GM19438 (cell line): Measurements from ENCODE around the gene LBP.
"Not testable (repeated sequence)": the region's sequence is repeated elsewhere in the genome, so short reads cannot be mapped to it uniquely, and the experiment has no call there.

ENCODE experiments used
- ATAC-seq: cut with Tn5 transposase; IDR thresholded peaks from one replicate; pipeline ENCODE4 v1.9.1; 2021; ENCODE audit warnings: low read depth; ENCODE audit not compliant: unreplicated experiment

LBP gene

GRCh38 chr20:38346247-38346651, at the start of gene LBP:
Gene LBP, plus strand, starts transcription at chr20:38346482. Its CDS starts 35 bp downstream, at chr20:38346517.
- ATAC-seq, result no peak

- ATAC-seq, result no peak
These were observed 48.2 kb upstream of the LBP start for GRCh38 chr20:38297916-38298674.

- ATAC-seq, result no peak
These were observed 47.5 kb upstream of the LBP start for GRCh38 chr20:38298768-38299288.

DNA sequence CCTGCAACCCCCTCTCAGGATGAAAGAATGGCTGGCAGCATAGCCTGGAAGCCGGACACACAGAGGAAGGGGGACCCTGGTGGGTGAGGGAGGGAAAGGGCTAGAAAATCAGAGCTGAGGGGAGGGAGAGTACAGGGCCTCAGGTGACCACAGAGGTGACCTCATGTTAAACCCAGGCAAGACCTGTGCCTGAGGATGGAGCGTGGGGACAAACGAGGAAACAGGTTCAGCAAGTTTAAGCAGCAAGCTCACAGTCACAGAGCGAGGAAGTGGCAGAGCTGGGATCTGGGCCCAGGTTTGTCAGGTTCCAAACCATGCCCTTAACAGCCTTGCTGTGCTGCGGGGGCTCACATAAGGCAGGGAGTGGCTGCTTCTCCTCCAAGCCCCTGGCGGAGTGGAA, 46.3 kb upstream of the LBP start:
- no peak for ATAC-seq

- ATAC-seq, result no peak
These were observed 45.8 kb upstream of the LBP start for GRCh38 chr20:38300438-38300837.

- no peak for ATAC-seq
These were observed 45.0 kb upstream of the LBP start for GRCh38 chr20:38301309-38301708.

- ATAC-seq, result no peak
These were observed 43.5 kb upstream of the LBP start for GRCh38 chr20:38302786-38303185.

GRCh38 chr20:38303908-38304379, 42.3 kb upstream of the LBP start, which contains the start of gene BPI:
Gene BPI, plus strand, starts transcription at chr20:38304156. Its CDS starts 68 bp downstream, at chr20:38304224.
- ATAC-seq, result no peak

DNA sequence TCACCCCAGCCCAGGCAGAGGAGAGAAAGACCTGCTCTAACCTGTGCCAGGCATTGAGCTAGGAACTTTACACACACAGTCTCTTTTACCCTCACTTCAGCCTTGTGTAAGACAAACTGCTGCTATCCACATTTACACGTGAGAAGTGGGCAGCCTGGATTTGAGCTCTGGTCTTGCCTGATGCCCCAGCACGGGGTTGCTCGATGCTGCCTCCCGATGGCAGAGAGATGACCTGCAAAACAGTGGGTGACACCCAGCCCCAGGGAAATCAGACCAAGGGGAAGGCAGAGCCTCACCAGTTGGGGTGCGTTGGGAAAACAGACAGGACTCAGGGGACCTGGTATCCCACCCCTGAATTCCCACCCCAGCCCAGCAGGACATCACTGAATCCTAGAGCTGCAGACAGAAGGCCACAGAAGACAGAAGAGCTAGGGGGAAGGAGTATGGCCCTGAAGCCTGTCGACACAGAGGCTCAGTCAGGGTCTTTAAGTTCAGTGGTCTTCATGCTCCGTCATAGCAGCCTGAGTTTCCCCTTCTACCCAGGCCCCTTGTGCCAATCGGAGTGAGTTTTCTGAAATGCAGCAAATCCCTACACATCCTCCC, 41.3 kb upstream of the LBP start:
- ATAC-seq, result no peak

GRCh38 chr20:38305541-38305940, 40.7 kb upstream of the LBP start:
- no peak for ATAC-seq

GRCh38 chr20:38306379-38306778, 39.9 kb upstream of the LBP start:
- ATAC-seq, result no peak

DNA sequence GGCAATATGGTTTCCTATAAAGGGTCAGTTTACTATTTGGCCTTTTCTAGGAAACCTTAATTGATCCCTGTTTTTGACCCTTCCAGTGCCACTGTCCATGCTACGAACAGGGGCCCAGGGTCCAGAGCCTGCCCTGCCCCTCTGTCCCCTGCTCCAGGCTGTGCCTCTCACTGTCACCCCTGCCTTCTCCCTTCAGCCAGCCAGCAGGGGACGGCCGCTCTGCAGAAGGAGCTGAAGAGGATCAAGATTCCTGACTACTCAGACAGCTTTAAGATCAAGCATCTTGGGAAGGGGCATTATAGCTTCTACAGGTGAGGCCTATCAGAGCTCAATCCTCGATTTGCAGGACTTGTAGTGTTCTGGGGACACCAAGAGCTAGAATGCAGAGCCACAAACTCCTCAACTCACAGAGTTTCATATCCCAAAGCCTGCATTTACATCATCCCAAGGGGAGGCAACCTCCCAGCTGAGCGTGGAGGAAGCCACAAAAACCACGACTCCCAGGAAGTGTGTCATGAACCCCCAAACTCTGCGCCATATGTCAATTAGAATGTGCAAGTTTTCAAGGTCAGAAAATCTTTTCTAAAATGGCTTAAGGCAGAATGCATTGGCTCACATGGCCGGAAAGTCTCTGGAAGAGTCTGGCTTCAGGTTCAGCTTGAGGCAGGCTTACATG, 38.8 kb upstream of the LBP start:
- no peak for ATAC-seq

- ATAC-seq, result no peak
These were observed 38.2 kb upstream of the LBP start for GRCh38 chr20:38308047-38308438.

- ATAC-seq, result no peak
These were observed 37.8 kb upstream of the LBP start for GRCh38 chr20:38308447-38308846.

- ATAC-seq, result no peak
These were observed 35.2 kb upstream of the LBP start for GRCh38 chr20:38311091-38311490.

DNA sequence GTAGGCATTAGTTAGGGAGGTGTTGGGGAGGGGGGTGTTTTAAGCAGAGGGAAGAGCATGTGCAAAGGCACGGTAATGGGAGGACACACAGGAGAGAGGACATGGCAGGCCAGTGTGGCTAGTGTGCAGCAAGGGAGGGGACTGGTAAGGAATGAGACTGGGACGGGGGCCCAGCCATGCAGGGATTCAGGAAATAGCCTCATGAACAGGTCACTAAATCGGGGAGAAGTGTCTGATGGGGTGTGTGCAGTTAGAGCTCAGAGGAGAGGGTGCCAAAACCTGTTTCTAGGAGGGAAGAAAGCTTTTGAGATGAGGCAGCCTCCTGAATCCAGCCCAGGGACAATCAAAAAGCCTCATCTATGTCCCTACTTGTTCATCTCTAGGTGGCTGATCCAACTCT, 34.8 kb upstream of the LBP start:
- no peak for ATAC-seq

GRCh38 chr20:38313676-38314075, 32.6 kb upstream of the LBP start:
- no peak for ATAC-seq

DNA sequence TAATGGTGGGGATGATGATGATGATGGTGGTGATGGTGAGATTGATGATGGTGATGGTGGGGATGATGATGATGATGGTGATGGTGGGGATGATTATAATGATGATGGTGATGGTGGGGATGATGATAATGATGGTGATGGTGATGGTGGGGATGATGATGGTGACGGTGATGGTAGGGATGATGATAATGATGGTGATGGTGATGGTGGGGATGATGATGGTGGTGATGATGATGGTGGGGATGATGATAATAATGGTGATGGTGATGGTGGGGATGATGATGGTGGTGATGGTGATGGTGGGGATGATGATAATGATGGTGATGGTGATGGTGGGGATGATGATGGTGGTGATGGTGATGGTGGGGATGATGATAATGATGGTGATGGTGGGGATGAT, 31.9 kb upstream of the LBP start:
- ATAC-seq, result not testable (repeated sequence)

DNA sequence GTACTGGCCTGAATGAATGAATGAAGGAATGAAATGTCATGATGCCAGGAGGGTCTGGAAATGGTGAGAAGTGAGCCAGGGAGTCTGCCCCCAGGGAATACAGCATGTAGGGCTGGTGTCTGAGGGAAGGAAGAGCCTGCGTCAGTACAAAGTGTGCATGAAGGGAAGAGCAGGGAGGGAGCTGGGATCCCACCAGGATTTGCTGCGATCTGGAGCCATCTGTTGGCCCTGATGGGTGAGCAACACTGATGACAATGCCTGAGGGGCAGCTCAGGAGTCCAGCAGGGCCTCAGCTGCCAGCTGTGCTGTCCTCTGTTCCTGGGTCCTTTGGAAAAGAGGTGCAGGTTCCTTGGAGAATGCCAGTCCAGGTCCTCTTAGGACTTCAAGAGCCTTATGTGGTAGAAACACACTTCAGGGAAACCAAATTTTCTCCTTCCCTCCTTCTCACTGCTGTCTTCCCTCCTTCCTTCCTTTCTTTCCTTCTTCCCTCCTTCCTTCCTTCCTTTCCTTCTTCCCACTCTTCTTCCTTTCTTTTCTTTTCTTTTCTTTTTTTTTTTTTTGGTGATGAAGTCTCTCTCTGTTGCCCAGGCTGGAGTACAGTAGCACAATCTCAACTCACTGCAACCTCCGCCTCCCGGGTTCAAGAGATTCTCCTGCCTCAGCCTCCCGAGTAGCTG, 30.9 kb upstream of the LBP start:
- ATAC-seq, result no peak

DNA sequence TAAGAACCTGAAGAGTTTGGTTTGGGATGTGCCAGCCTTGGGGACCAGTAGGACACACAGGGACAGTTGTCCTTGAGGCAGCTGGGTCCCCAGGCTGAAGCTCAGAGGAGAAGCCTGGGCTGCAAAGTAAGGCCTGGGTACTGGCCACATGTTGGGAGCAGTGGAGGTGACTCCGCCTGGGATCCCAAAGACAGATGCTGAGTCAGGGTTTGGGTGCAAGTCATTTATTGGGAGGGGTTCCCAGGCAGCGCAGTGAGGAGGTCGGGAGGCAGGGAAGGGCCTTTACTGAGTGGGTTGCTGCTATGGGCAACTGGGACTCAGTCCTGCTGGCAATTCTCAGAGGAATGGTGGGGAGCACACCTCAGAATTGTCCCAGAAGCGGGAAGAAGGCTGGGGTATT, 29.9 kb upstream of the LBP start:
- ATAC-seq, result no peak

GRCh38 chr20:38317422-38317821, 28.9 kb upstream of the LBP start:
- ATAC-seq, result no peak
